GM12878 (cell line): ENCODE data around the gene MPPED1. TPM values are rescaled to one million over a fixed set of nuclear protein-coding genes. Genes with fewer than 3 reads are reported as not detected.

ENCODE experiments used
- ATAC-seq: fragments of 200-7000 bp; cut with Tn5 transposase; 3 replicates; pipeline ENCODE4 v1.9.1; 2020; ENCODE audit warnings: mild to moderate bottlenecking, moderate library complexity
- BruUV-seq: library from RNA; stranded (reverse); fragments of 400-500 nt; replicated peaks from 2 replicates; lab custom pipeline; 2021; lab: Mats Ljungman, UMichigan
- CTCF ChIA-PET: fragments of 300-600 bp; sonication (Branson Sonifier 250); formaldehyde crosslinking; extraction: SDS; loops from one replicate; lab custom pipeline; 2021; ENCODE audit warnings: inconsistent platforms; lab: Yijun Ruan, JAX
- POLR2A ChIA-PET: fragments of 350-600 bp; formaldehyde crosslinking; extraction: SDS; loops from one replicate; lab custom pipeline; 2021; ENCODE audit warnings: inconsistent platforms; lab: Charles Lee
- RAD21 ChIA-PET: fragments of 300-600 bp; sonication (Branson Sonifier 250); formaldehyde crosslinking; loops from one replicate; lab custom pipeline; 2023; ENCODE audit warnings: antibody characterized with exemption; ENCODE audit not compliant: unreplicated experiment; lab: Charles Lee
- SMC1A ChIA-PET: fragments of 300-600 bp; sonication (Branson Sonifier 250); formaldehyde crosslinking; loops from one replicate; lab custom pipeline; 2023; ENCODE audit not compliant: unreplicated experiment, uncharacterized antibody; lab: Charles Lee
- DNase-seq: peaks from one replicate; pipeline ENCODE4 v3.0.0-alpha.2; 2011; ENCODE audit warnings: low read depth, low spot score
- FAIRE-seq: peaks from 3 replicates; lab custom pipeline; 2011; peaks lifted over from hg19 to GRCh38; lab: Jason Lieb, UNC
- H2AFZ ChIP-seq: 2 replicates; pipeline ENCODE4 v1.6.0; 2011; ENCODE audit warnings: low read depth, low read length, control low read depth; ENCODE audit not compliant: control insufficient read depth
- H3K27ac ChIP-seq: 2 replicates; pipeline ENCODE4 v1.5.1; 2011; ENCODE audit warnings: control low read depth; ENCODE audit not compliant: control insufficient read depth, insufficient read depth
- H3K27me3 ChIP-seq, 2 experiments: replicated peaks in 1 of 2; 2 replicates each; pipeline versions ENCODE4 v1.6.0 to v1.6.1; 2011; ENCODE audit warnings: low read length in 1 of 2; ENCODE audit not compliant: control insufficient read depth in 2 of 2, insufficient read depth in 2 of 2
- H3K36me3 ChIP-seq, 2 experiments: 2 replicates each; pipeline ENCODE4 v1.5.1; 2011; ENCODE audit warnings: low read length in 1 of 2; ENCODE audit not compliant: control insufficient read depth in 2 of 2, insufficient read depth in 2 of 2
- H3K4me1 ChIP-seq: 2 replicates; pipeline ENCODE4 v1.6.1; 2011; ENCODE audit warnings: mild to moderate bottlenecking, low read length, moderate library complexity, mixed read lengths; ENCODE audit not compliant: control insufficient read depth, insufficient read depth
- H3K4me2 ChIP-seq: 2 replicates; pipeline ENCODE4 v1.6.0; 2011; ENCODE audit warnings: control low read depth; ENCODE audit not compliant: control insufficient read depth, insufficient read depth
- H3K4me3 ChIP-seq: fragments of 200-600 bp; sonication (generic); 2 replicates; pipeline ENCODE4 v1.5.1; 2016
- H3K79me2 ChIP-seq: 2 replicates; pipeline ENCODE4 v1.6.0; 2011; ENCODE audit warnings: low read length; ENCODE audit not compliant: control insufficient read depth, insufficient read depth
- H3K9ac ChIP-seq: 2 replicates; pipeline ENCODE4 v1.8.0; 2011; ENCODE audit warnings: low read length, control low read depth, mixed read lengths; ENCODE audit not compliant: control insufficient read depth, insufficient read depth
- H3K9me3 ChIP-seq: replicated peaks from 3 replicates; pipeline ENCODE4 v1.5.1; 2011; ENCODE audit warnings: mild to moderate bottlenecking, low read length; ENCODE audit not compliant: control insufficient read depth, insufficient read depth
- H4K20me1 ChIP-seq: 2 replicates; pipeline ENCODE4 v1.6.0; 2011; ENCODE audit not compliant: control insufficient read depth, insufficient read depth
- BCL11A ChIP-seq: IDR thresholded peaks from 2 replicates; pipeline ENCODE4 v1.6.1; 2011; ENCODE audit warnings: low read depth, low read length
- CUX1 ChIP-seq: IDR thresholded peaks from 2 replicates; pipeline ENCODE4 v1.6.1; 2012; ENCODE audit warnings: improper control_type of control experiment, low read depth, low read length; ENCODE audit not compliant: insufficient replicate concordance
- FOXK2 ChIP-seq: fragments of 450-650 bp; IDR thresholded peaks from 2 replicates; pipeline ENCODE4 v1.6.1; 2017; ENCODE audit warnings: mild to moderate bottlenecking, moderate library complexity
- MTA2 ChIP-seq: fragments of 450-650 bp; IDR thresholded peaks from 2 replicates; pipeline ENCODE4 v1.6.1; 2016; ENCODE audit warnings: low read depth, mild to moderate bottlenecking, moderate library complexity
- PAX5 ChIP-seq: IDR thresholded peaks from 2 replicates; pipeline ENCODE4 v1.6.1; 2011; ENCODE audit warnings: low read depth, low read length, borderline replicate concordance
- SMAD5 ChIP-seq: IDR thresholded peaks from 2 replicates; pipeline ENCODE4 v1.6.1; 2016; ENCODE audit warnings: antibody characterized with exemption, low read depth
- TARDBP ChIP-seq: IDR thresholded peaks from 2 replicates; pipeline ENCODE4 v1.6.1; 2016; ENCODE audit warnings: borderline replicate concordance
- ZBED1 ChIP-seq: IDR thresholded peaks from 2 replicates; pipeline ENCODE4 v1.6.1; 2016; ENCODE audit warnings: borderline replicate concordance
- WGBS: methylation state at CpG from one replicate; pipeline ENCODE4 v1.1.6; 2016; ENCODE audit warnings: low lambda C conversion rate; ENCODE audit not compliant: insufficient replicate concordance, insufficient coverage; ENCODE audit errors: missing lambda C conversion rate; 5-methylcytosine and 5-hydroxymethylcytosine counted together
- in situ Hi-C: fragments of 300-500 bp; cut with MboI; formaldehyde crosslinking; loops from 9 replicates; pipeline ENCODE4 v1.14.3; 2018; ENCODE audit warnings: mixed read lengths
- intact Hi-C: fragments of 100-400 bp; cut with micrococcal nuclease; formaldehyde crosslinking; loops from one replicate; pipeline ENCODE4 v1.14.2; 2022; ENCODE audit not compliant: unreplicated experiment
- polyA plus RNA-seq, 11 experiments: library from polyadenylated mRNA; depleted of rRNA in 4 of 11; unstranded in 6 of 11; stranded (reverse) in 5 of 11; fragments of >200 nt; fragmentation: Nextera tagmentation in 4 of 11; fragmentation: Illumina TruSeq in 1 of 11; extraction: Ambion mirVana in 4 of 11; extraction: Trizol in 1 of 11; gene quantifications; 1 replicate in 1 of 11; 2 replicates in 10 of 11; pipeline versions ENCODE4 v1.2.1 to v1.2.3, GENCODE V29; 2011 to 2016; ENCODE audit warnings: inconsistent platforms in 2 of 11, missing spikeins in 2 of 11, low read depth in 1 of 11
- total RNA-seq, 4 experiments: library from RNA; depleted of rRNA in 3 of 4; stranded (reverse); fragments of >200 nt in 3 of 4; fragmentation: Illumina TruSeq in 1 of 4; extraction: Trizol in 1 of 4; gene quantifications; 2 replicates each; pipeline versions ENCODE4 v1.2.1 to v1.2.3, GENCODE V29; 2013 to 2021

MPPED1 gene
- total and polyA plus RNA-seq, 10 of the 15 experiments (the other 5 are each of a cell fraction or from before 2014, with no cell fraction given), result 0.11 TPM; not detected in 9

- H3K4me1 ChIP-seq, result no peaks in the 10 kb centered on the region
- H2AFZ ChIP-seq, result no peak overlapping the region
- 31% methylated on average over 7 of the region's 7 CpGs for WGBS
- ChIA-PET POLR2A (no interaction called here), RAD21 (no interaction called here), CTCF (no interaction called here), SMC1A (no interaction called here)
- H3K9me3 ChIP-seq, result no peaks in the 10 kb centered on the region
- DNase-seq (no peak), ATAC-seq (no peak), FAIRE-seq (no peak)
- no peaks in the 10 kb centered on the region for H4K20me1 ChIP-seq
- intact Hi-C loops, result no loop called here
- no peak overlapping the region for H3K27ac ChIP-seq
- BruUV-seq, result no TSS peak
- TF ChIP-seq FOXK2 (no peak), ZBED1 (no peak), PAX5 (no peak), MTA2 (no peak), BCL11A (no peak), TARDBP (no peak), CUX1 (no peak), SMAD5 (no peak)
- H3K79me2 ChIP-seq, result no peaks in the 10 kb centered on the region
- H3K36me3 ChIP-seq, result no peaks in the 10 kb centered on the region
- in situ Hi-C loops, result no loop called here
- H3K27me3 ChIP-seq, result no peaks in the 10 kb centered on the region
- no peak overlapping the region for H3K4me2 ChIP-seq
- H3K4me3 ChIP-seq, result no peak overlapping the region
- no peak overlapping the region for H3K9ac ChIP-seq
Measured at GRCh38 chr22:43526117-43526655, 114.4 kb downstream of the MPPED1 start.
